GM19240 (cell line): ENCODE data around the gene FBXL13.
"Not testable (repeated sequence)": the region's sequence is repeated elsewhere in the genome, so short reads cannot be mapped to it uniquely, and the experiment has no call there.

Experiments used
- DNase-seq: peaks from one replicate; pipeline ENCODE4 v3.0.0; 2011; ENCODE audit warnings: low spot score; ENCODE audit not compliant: insufficient read length

The FBXL13 gene

GRCh38 chr7:103074519-103075336 is at the start of gene FBXL13, which contains the start of gene ARMC10:
FBXL13 (minus strand) TSS chr7:103074796.
ARMC10 (plus strand) TSS chr7:103075140; CDS start chr7:103075273, 133 bp downstream.
- DNase-seq = peak; percentile 71

- no peak for DNase-seq
These were observed 48.9 kb upstream of the FBXL13 start for GRCh38 chr7:103123529-103123928.

GRCh38 chr7:103121641-103122040 is 47.0 kb upstream of the FBXL13 start:
- DNase-seq = no peak

- no peak for DNase-seq
These were observed 45.8 kb upstream of the FBXL13 start for GRCh38 chr7:103120362-103120761.

GRCh38 chr7:103119791-103120291 is 45.2 kb upstream of the FBXL13 start:
- DNase-seq = no peak

- DNase-seq = no peak
These were observed 42.9 kb upstream of the FBXL13 start for GRCh38 chr7:103117465-103117864.

- DNase-seq = no peak
These were observed 42.4 kb upstream of the FBXL13 start for GRCh38 chr7:103116991-103117390.

GRCh38 chr7:103116511-103116910 is 41.9 kb upstream of the FBXL13 start:
- DNase-seq = no peak

GRCh38 chr7:103115771-103116170 is 41.2 kb upstream of the FBXL13 start:
- DNase-seq = no peak

- no peak for DNase-seq
These were observed 40.0 kb upstream of the FBXL13 start for GRCh38 chr7:103114576-103115008.

- no peak for DNase-seq
These were observed 38.6 kb upstream of the FBXL13 start for GRCh38 chr7:103113164-103113563.

- DNase-seq = not testable (repeated sequence)
These were observed 32.1 kb upstream of the FBXL13 start for GRCh38 chr7:103106703-103107070.

- DNase-seq = no peak
These were observed 31.6 kb upstream of the FBXL13 start for GRCh38 chr7:103106005-103106702.

- no peak for DNase-seq
These were observed 26.9 kb upstream of the FBXL13 start for GRCh38 chr7:103101543-103101942.

- DNase-seq = no peak
These were observed 25.8 kb upstream of the FBXL13 start for GRCh38 chr7:103100348-103100747.

- no peak for DNase-seq
These were observed 22.4 kb upstream of the FBXL13 start for GRCh38 chr7:103097041-103097440.

GRCh38 chr7:103095558-103095957 is 21.0 kb upstream of the FBXL13 start:
- DNase-seq = not testable (repeated sequence)

GRCh38 chr7:103094102-103094501 is 19.5 kb upstream of the FBXL13 start:
- DNase-seq = no peak

GRCh38 chr7:103093429-103093828 is 18.8 kb upstream of the FBXL13 start:
- DNase-seq = no peak

GRCh38 chr7:103092321-103092720 is 17.7 kb upstream of the FBXL13 start:
- DNase-seq = not testable (repeated sequence)

- no peak for DNase-seq
These were observed 8.6 kb upstream of the FBXL13 start for GRCh38 chr7:103083210-103083609.

GRCh38 chr7:103082497-103082896 is 7.9 kb upstream of the FBXL13 start:
- DNase-seq = no peak
